Neural progenitor cell (in vitro differentiated cells): ENCODE measurements around the gene PHPT1. TPM values are rescaled to one million over a fixed set of nuclear protein-coding genes. Genes with fewer than 3 reads are reported as not detected.
A peak's percentile ranks its signal among the peaks of the same experiment; 100 is the strongest.
"Not testable (repeated sequence)": the region's sequence is repeated elsewhere in the genome, so short reads cannot be mapped to it uniquely, and the experiment has no call there.

Source experiments
- DNase-seq: peaks from one replicate; pipeline ENCODE4 v3.0.0-alpha.2; 2016; ENCODE audit warnings: low spot score
- H2AFZ ChIP-seq: fragments of 200-600 bp; sonication (generic); replicated peaks from 2 replicates; pipeline ENCODE4 v1.6.1; 2016; ENCODE audit warnings: antibody characterized with exemption
- H3F3A ChIP-seq: fragments of 200-600 bp; sonication (generic); 2 replicates; pipeline ENCODE4 v1.6.1; 2016; ENCODE audit warnings: antibody characterized with exemption, low read depth
- H3K27ac ChIP-seq: fragments of 200-600 bp; sonication (generic); 2 replicates; pipeline ENCODE4 v1.5.1; 2016; ENCODE audit warnings: mild to moderate bottlenecking
- H3K27me3 ChIP-seq: fragments of 200-600 bp; sonication (generic); 2 replicates; pipeline ENCODE4 v1.6.1; 2016; ENCODE audit warnings: mild to moderate bottlenecking, moderate library complexity
- H3K36me3 ChIP-seq: fragments of 200-600 bp; sonication (generic); 2 replicates; pipeline ENCODE4 v1.5.1; 2016
- H3K4me1 ChIP-seq: fragments of 200-600 bp; sonication (generic); 2 replicates; pipeline ENCODE4 v1.6.1; 2016; ENCODE audit warnings: mixed run types
- H3K4me2 ChIP-seq: fragments of 200-600 bp; sonication (generic); 2 replicates; pipeline ENCODE4 v1.6.1; 2016
- H3K4me3 ChIP-seq: fragments of 200-600 bp; sonication (generic); 2 replicates; pipeline ENCODE4 v1.5.1; 2016
- H3K79me2 ChIP-seq: fragments of 200-600 bp; sonication (generic); 2 replicates; pipeline ENCODE4 v1.6.1; 2016; ENCODE audit warnings: low read depth
- H3K9ac ChIP-seq: fragments of 200-600 bp; sonication (generic); 2 replicates; pipeline ENCODE4 v1.6.1; 2016
- H3K9me3 ChIP-seq: fragments of 200-600 bp; sonication (generic); 2 replicates; pipeline ENCODE4 v1.5.1; 2016; ENCODE audit warnings: low read depth
- H4K20me1 ChIP-seq: fragments of 200-600 bp; sonication (generic); 2 replicates; pipeline ENCODE4 v1.6.1; 2016; ENCODE audit warnings: low read depth
- H3K27ac Mint-ChIP-seq: 3 replicates; pipeline ENCODE4 v1.8.0; 2021; ENCODE audit warnings: mixed read lengths
- H3K27me3 Mint-ChIP-seq: 2 replicates; pipeline ENCODE4 v1.8.0; 2022; ENCODE audit warnings: low read depth, mild to moderate bottlenecking, inconsistent platforms, moderate library complexity, mixed read lengths; ENCODE audit not compliant: insufficient read depth
- H3K36me3 Mint-ChIP-seq: 3 replicates; pipeline ENCODE4 v1.8.0; 2021; ENCODE audit warnings: mixed read lengths
- H3K4me1 Mint-ChIP-seq: 3 replicates; pipeline ENCODE4 v1.8.0; 2021; ENCODE audit warnings: mixed read lengths
- H3K4me3 Mint-ChIP-seq: 3 replicates; pipeline ENCODE4 v1.8.0; 2021; ENCODE audit warnings: mild to moderate bottlenecking, moderate library complexity, mixed read lengths
- H3K9me3 Mint-ChIP-seq: 3 replicates; pipeline ENCODE4 v1.8.0; 2020; ENCODE audit warnings: mixed read lengths
- CTCF ChIP-seq: fragments of 200-600 bp; sonication (generic); IDR thresholded peaks from 2 replicates; pipeline ENCODE4 v1.5.1; 2017; ENCODE audit warnings: antibody characterized with exemption, mild to moderate bottlenecking
- EZH2 ChIP-seq: fragments of 200-600 bp; sonication (generic); IDR thresholded peaks from 2 replicates; pipeline ENCODE4 v1.6.1; 2017; ENCODE audit warnings: antibody characterized with exemption, mild to moderate bottlenecking, moderate library complexity
- EZH2phosphoT487 ChIP-seq: fragments of 200-600 bp; sonication (generic); IDR thresholded peaks from 2 replicates; pipeline ENCODE4 v1.6.1; 2017; ENCODE audit warnings: antibody characterized with exemption
- total RNA-seq: library from RNA; depleted of rRNA; stranded (reverse); fragments of >200 nt; gene quantifications from 2 replicates; pipeline ENCODE4 v1.2.3, GENCODE V29; 2015; ENCODE audit warnings: low replicate concordance

The PHPT1 gene
- total RNA-seq, 1 donor from 2014 or later, result 58.8 TPM

GRCh38 chr9:136840877-136841645, 8.1 kb upstream of the PHPT1 start:
- Mint-ChIP-seq H3K27me3 (peaks cover 15% of the 10 kb centered on the region), H3K4me1 (peaks cover 23% of the 10 kb centered on the region), H3K9me3 (no peaks in the 10 kb centered on the region), H3K36me3 (no peaks in the 10 kb centered on the region), H3K27ac (peak overlapping the region; percentile 46), H3K4me3 (no peak overlapping the region)
- peaks cover 28% of the 10 kb centered on the region for H3F3A ChIP-seq
- peak overlapping the region; percentile 14 for H3K4me2 ChIP-seq
- H3K4me1 ChIP-seq, result peaks cover 23% of the 10 kb centered on the region
- no peak for TF ChIP-seq EZH2phosphoT487
- no peak for TF ChIP-seq EZH2
- TF ChIP-seq CTCF, result no peak
- peak; percentile 51 for DNase-seq
- H3K9me3 ChIP-seq, result no peaks in the 10 kb centered on the region
- no peak overlapping the region for H3K9ac ChIP-seq
- H3K27me3 ChIP-seq, result peaks cover 9% of the 10 kb centered on the region
- H4K20me1 ChIP-seq, result peaks cover 40% of the 10 kb centered on the region
- no peak overlapping the region for H3K4me3 ChIP-seq
- H3K27ac ChIP-seq, result peak overlapping the region; percentile 74
- no peaks in the 10 kb centered on the region for H3K36me3 ChIP-seq
- no peak overlapping the region for H2AFZ ChIP-seq
- no peaks in the 10 kb centered on the region for H3K79me2 ChIP-seq

GRCh38 chr9:136841646-136842379, 7.4 kb upstream of the PHPT1 start:
- not testable (repeated sequence) for H3K36me3 ChIP-seq, H3K4me3 ChIP-seq, H2AFZ ChIP-seq, H3K27ac ChIP-seq, H3K27ac Mint-ChIP-seq, H3K9me3 Mint-ChIP-seq, H3K36me3 Mint-ChIP-seq, H3K9me3 ChIP-seq, H3K79me2 ChIP-seq, H3K9ac ChIP-seq, DNase-seq
- H3K27me3 Mint-ChIP-seq, result peaks cover 17% of the 10 kb centered on the region
- H3K4me2 ChIP-seq, result peak overlapping the region; percentile 64
- peak overlapping the region; percentile 78 for H3K4me3 Mint-ChIP-seq
- peaks cover 26% of the 10 kb centered on the region for H3F3A ChIP-seq
- H3K4me1 ChIP-seq, result peaks cover 23% of the 10 kb centered on the region
- H3K4me1 Mint-ChIP-seq, result peaks cover 23% of the 10 kb centered on the region
- peaks cover 16% of the 10 kb centered on the region for H3K27me3 ChIP-seq
- peaks cover 40% of the 10 kb centered on the region for H4K20me1 ChIP-seq

DNA sequence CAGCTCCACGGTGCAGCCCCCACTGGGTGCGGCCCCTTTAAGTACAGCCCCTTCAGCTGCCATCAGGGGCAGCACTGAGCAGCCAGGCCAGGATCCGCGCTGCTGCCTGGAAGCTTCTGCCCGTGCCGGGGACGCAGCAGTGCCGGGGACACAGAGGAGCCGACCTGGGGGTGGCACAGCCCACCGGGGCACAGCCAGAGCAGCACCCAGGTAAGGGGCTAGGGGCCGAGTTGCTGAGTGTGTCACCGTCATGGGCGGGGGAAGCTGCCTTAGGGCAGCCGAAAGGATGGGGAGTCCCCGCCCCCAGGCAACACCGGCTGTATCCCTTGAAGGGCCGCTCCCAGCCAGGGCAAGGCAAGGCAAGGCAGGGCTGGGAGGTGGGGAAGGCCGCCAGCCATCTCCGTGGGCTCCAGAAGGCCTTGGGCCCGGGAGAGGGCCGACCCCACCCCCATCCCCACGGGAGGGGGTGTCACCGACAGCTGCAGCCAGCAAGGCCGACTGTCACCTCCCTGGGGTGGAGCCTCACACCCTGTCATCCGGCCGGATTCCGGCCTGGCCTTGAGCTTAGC, 6.7 kb upstream of the PHPT1 start, which contains the start of gene AJM1:
Gene AJM1 (plus strand): TSS at position 99 of the 569 bp plus-strand sequence. CDS start 1,937 bp downstream, outside the sequence.
- TF ChIP-seq CTCF, result peak; percentile 80

DNA sequence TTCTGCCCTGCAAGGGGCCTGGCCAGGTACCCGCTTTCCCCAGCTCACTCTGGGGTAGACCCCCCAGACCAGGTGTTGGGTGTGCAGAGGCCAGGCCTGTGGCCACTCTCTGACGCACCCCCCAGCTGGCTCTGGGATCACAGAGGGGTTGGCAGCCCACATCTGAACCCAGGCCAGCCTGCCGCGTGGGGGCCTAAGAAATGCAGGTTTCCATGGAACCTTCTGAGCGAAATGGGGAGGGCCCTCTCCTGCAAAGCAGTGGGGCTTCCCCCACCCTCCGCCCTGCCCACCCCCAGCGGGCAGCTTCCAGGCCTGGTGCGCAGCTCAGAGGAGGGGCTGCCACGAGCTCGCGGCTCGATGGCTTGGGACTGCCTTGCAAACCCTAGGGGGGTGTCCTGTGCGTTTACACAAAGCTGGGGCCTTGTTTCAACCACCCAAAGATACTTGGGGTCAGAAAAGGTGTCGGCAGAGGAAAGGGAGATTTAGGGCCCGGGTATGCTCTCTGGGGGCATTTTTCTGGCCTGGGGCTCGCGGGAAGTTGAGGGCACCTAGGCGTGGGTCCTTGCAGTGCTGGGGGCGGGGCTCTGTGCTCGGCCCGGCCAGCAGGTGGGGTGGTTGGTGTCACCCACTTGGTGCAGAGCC, 5.9 kb upstream of the PHPT1 start:
- H3K27ac Mint-ChIP-seq, result not testable (repeated sequence)

More for the DNA sequence above, 6.7 kb upstream of the PHPT1 start, which contains the start of gene AJM1:
- H3K27ac Mint-ChIP-seq, H3K9me3 ChIP-seq, H3K36me3 ChIP-seq, H2AFZ ChIP-seq, H3K79me2 ChIP-seq, H3K4me3 ChIP-seq, H3K9ac ChIP-seq, H3K36me3 Mint-ChIP-seq, H3K27ac ChIP-seq, H3K9me3 Mint-ChIP-seq: not testable (repeated sequence)
- peaks cover 18% of the 10 kb centered on the region for H3K27me3 Mint-ChIP-seq
- Histone ChIP-seq H3K4me2 (peak within 1 kb of the TSS; percentile 64), H4K20me1 (peaks cover 40% of the 10 kb centered on the region), H3K27me3 (peaks cover 20% of the 10 kb centered on the region), H3F3A (peaks cover 28% of the 10 kb centered on the region), H3K4me1 (peaks cover 23% of the 10 kb centered on the region)
- DNase-seq, result peak; percentile 87
- peaks cover 23% of the 10 kb centered on the region for H3K4me1 Mint-ChIP-seq
- H3K4me3 Mint-ChIP-seq, result peak within 1 kb of the TSS; percentile 78

More for the DNA sequence above, 5.9 kb upstream of the PHPT1 start:
- not testable (repeated sequence) for H3K9me3 ChIP-seq, DNase-seq, H3K36me3 Mint-ChIP-seq, H2AFZ ChIP-seq, H3K4me2 ChIP-seq, H3K79me2 ChIP-seq, H3K9ac ChIP-seq, H3K27ac ChIP-seq, H3K36me3 ChIP-seq, H3K9me3 Mint-ChIP-seq, H3K4me3 ChIP-seq
- H3K4me1 Mint-ChIP-seq, result peaks cover 23% of the 10 kb centered on the region
- H4K20me1 ChIP-seq, result peaks cover 40% of the 10 kb centered on the region
- peaks cover 23% of the 10 kb centered on the region for H3K27me3 Mint-ChIP-seq
- peaks cover 23% of the 10 kb centered on the region for H3K4me1 ChIP-seq
- H3K27me3 ChIP-seq, result peaks cover 20% of the 10 kb centered on the region
- H3F3A ChIP-seq, result peaks cover 36% of the 10 kb centered on the region
- peak overlapping the region; percentile 27 for H3K4me3 Mint-ChIP-seq
